ENCODE measurements around the gene SRP19.
"Not testable (repeated sequence)": the region's sequence is repeated elsewhere in the genome, so short reads cannot be mapped to it uniquely, and the experiment has no call there.

GRCh38 chr5:112904996-112905395 lies 43.9 kb downstream of the SRP19 start:
- not testable (repeated sequence) for TF ChIP-seq CTCF, POLR2A (IDR thresholded peaks at IDR 0.05)
